B cell (primary cell): ENCODE measurements around the gene PPARG. TPM values are rescaled to one million over a fixed set of nuclear protein-coding genes. Genes with fewer than 3 reads are reported as not detected.

Experiments
- ATAC-seq: fragments of 200-7000 bp; cut with Tn5 transposase; one replicate; pipeline ENCODE4 v1.10.0; 2021; ENCODE audit warnings: low read depth, mild to moderate bottlenecking, moderate number of reproducible peaks, moderate library complexity
- CTCF ChIA-PET: fragments of 350-600 bp; sonication (Branson Sonifier 250); formaldehyde crosslinking; loops from one replicate; lab custom pipeline; 2021; ENCODE audit warnings: antibody characterized with exemption, inconsistent platforms; lab: Charles Lee
- POLR2A ChIA-PET: fragments of 350-600 bp; sonication (Branson Sonifier 250); formaldehyde crosslinking; loops from one replicate; lab custom pipeline; 2021; ENCODE audit warnings: antibody characterized with exemption; lab: Charles Lee
- DNase-seq: peaks from one replicate; pipeline ENCODE4 v3.0.0; 2013
- H2AFZ ChIP-seq: 2 replicates; pipeline ENCODE4 v1.6.1; 2012; ENCODE audit warnings: mild to moderate bottlenecking, low read depth, low read length; ENCODE audit not compliant: insufficient read depth, poor library complexity, severe bottlenecking
- H3K27ac ChIP-seq, 2 donors: 1 replicate in 1 of 2; 2 replicates in 1 of 2; pipeline ENCODE4 v1.5.1; 2012 to 2013; ENCODE audit warnings: low read length in 2 of 2, mild to moderate bottlenecking in 2 of 2, moderate library complexity in 1 of 2
- H3K27me3 ChIP-seq, 4 experiments: fragments of 200-600 bp in 1 of 4; sonication (generic) in 1 of 4; replicated peaks in 1 of 4; 1 replicate in 2 of 4; 2 replicates in 2 of 4; pipeline versions ENCODE4 v1.6.1 to v1.7.0; 2013 to 2016; ENCODE audit warnings: low read length in 3 of 4, mild to moderate bottlenecking in 2 of 4, mixed read lengths in 1 of 4, moderate library complexity in 1 of 4; ENCODE audit not compliant: insufficient read depth in 4 of 4, control insufficient read depth in 3 of 4; ENCODE audit errors: control extremely low read depth in 1 of 4
- H3K36me3 ChIP-seq, 2 experiments: replicated peaks in 1 of 2; 1 replicate in 1 of 2; 2 replicates in 1 of 2; pipeline versions ENCODE4 v1.6.1 to v1.7.1; 2013; ENCODE audit warnings: low read length in 1 of 2; ENCODE audit not compliant: insufficient read depth in 2 of 2, control insufficient read depth in 1 of 2; ENCODE audit errors: control extremely low read depth in 1 of 2, extremely low read depth in 1 of 2
- H3K4me1 ChIP-seq, 2 donors: fragments of 200-600 bp in 1 of 2; sonication (generic) in 1 of 2; 1 replicate in 1 of 2; 2 replicates in 1 of 2; pipeline versions ENCODE4 v1.5.1 to v1.6.1; 2013 to 2017; ENCODE audit warnings: low read length in 2 of 2; ENCODE audit not compliant: control insufficient read depth in 2 of 2, insufficient read depth in 2 of 2
- H3K4me2 ChIP-seq: replicated peaks from 2 replicates; pipeline ENCODE3; 2012; ENCODE audit warnings: mild to moderate bottlenecking, low read depth, low read length; ENCODE audit not compliant: poor library complexity, severe bottlenecking
- H3K4me3 ChIP-seq, 5 experiments: fragments of 200-600 bp in 1 of 5; sonication (generic) in 1 of 5; 1 replicate in 3 of 5; 2 replicates in 2 of 5; pipeline versions ENCODE4 v1.5.1 to v1.7.0; 2011 to 2016; ENCODE audit warnings: low read length in 4 of 5, mild to moderate bottlenecking in 4 of 5, low read depth in 2 of 5, control low read depth in 1 of 5, moderate library complexity in 1 of 5; ENCODE audit not compliant: insufficient read depth in 1 of 5; ENCODE audit errors: control extremely low read depth in 1 of 5, extremely low read depth in 1 of 5
- H3K79me2 ChIP-seq: fragments of 200-600 bp; sonication (generic); one replicate; pipeline ENCODE4 v1.6.0; 2016; ENCODE audit warnings: low read length; ENCODE audit not compliant: control insufficient read depth, insufficient read depth
- H3K9ac ChIP-seq: fragments of 200-600 bp; sonication (generic); 2 replicates; pipeline ENCODE4 v1.6.1; 2017; ENCODE audit warnings: mild to moderate bottlenecking, low read length, moderate library complexity
- H3K9me3 ChIP-seq, 3 donors: one replicate each; pipeline versions ENCODE4 v1.6.1 to v1.7.1; 2013; ENCODE audit warnings: low read length in 2 of 3; ENCODE audit not compliant: control insufficient read depth in 2 of 3, insufficient read depth in 1 of 3; ENCODE audit errors: control extremely low read depth in 1 of 3
- H4K20me1 ChIP-seq: 2 replicates; pipeline ENCODE4 v1.6.0; 2012; ENCODE audit warnings: mild to moderate bottlenecking, low read length; ENCODE audit not compliant: insufficient read depth, control insufficient read depth, poor library complexity, severe bottlenecking
- H3K27ac Mint-ChIP-seq: one replicate; pipeline ENCODE4 v1.8.0; 2021; ENCODE audit warnings: mixed read lengths
- H3K27me3 Mint-ChIP-seq: one replicate; pipeline ENCODE4 v1.8.0; 2021; ENCODE audit warnings: mixed read lengths
- H3K4me1 Mint-ChIP-seq: one replicate; pipeline ENCODE4 v1.8.0; 2021; ENCODE audit warnings: mixed read lengths
- H3K4me3 Mint-ChIP-seq: one replicate; pipeline ENCODE4 v1.8.0; 2021; ENCODE audit warnings: mixed read lengths
- H3K9me3 Mint-ChIP-seq: one replicate; pipeline ENCODE4 v1.8.0; 2022; ENCODE audit warnings: mixed read lengths; ENCODE audit not compliant: insufficient read depth
- CTCF ChIP-seq: fragments of 200-600 bp; IDR thresholded peaks from one replicate; pipeline ENCODE4 v1.8.0; 2022; ENCODE audit warnings: antibody characterized with exemption, mild to moderate bottlenecking
- EZH2 ChIP-seq: IDR thresholded peaks from 2 replicates; pipeline ENCODE4 v1.6.1; 2012; ENCODE audit warnings: borderline replicate concordance, low read depth, mild to moderate bottlenecking, moderate library complexity, low read length; ENCODE audit not compliant: insufficient read depth, poor library complexity, severe bottlenecking
- WGBS: methylation state at CpG from one replicate; pipeline ENCODE4 v1.1.5; 2013; ENCODE audit warnings: missing lambda C conversion rate; ENCODE audit not compliant: insufficient coverage; 5-methylcytosine and 5-hydroxymethylcytosine counted together
- intact Hi-C: fragments of 100-400 bp; cut with micrococcal nuclease; formaldehyde crosslinking; loops from one replicate; pipeline ENCODE4 v1.10.0; 2022
- polyA plus RNA-seq: library from polyadenylated mRNA; depleted of rRNA; stranded (reverse); fragments of >200 nt; gene quantifications from 2 replicates; pipeline ENCODE4 v1.2.3, GENCODE V29; 2012
- total RNA-seq, 2 donors: library from RNA; stranded (reverse); fragments of 120-200 nt in 1 of 2; gene quantifications; 1 replicate in 1 of 2; 2 replicates in 1 of 2; pipeline versions ENCODE4 v1.2.3 to v1.2.4, GENCODE V29; 2013 to 2022

PPARG gene
- total and polyA plus RNA-seq, 2 donors (not counting 1 experiment from before 2014, with no cell fraction given): 0.12 to 0.44 TPM

GRCh38 chr3:12345141-12345561, 56.3 kb downstream of the PPARG start:
- Histone ChIP-seq H2AFZ (no peak overlapping the region), H3K27me3 (no peaks in the 10 kb centered on the region), H3K4me2 (no peak overlapping the region), H3K27ac (no peak overlapping the region), H3K79me2 (no peaks in the 10 kb centered on the region), H3K4me1 (no peaks in the 10 kb centered on the region), H4K20me1 (no peaks in the 10 kb centered on the region), H3K4me3 (no peak overlapping the region), H3K9ac (no peak overlapping the region), H3K9me3 (no peaks in the 10 kb centered on the region), H3K36me3 (no peaks in the 10 kb centered on the region)
- CTCF ChIA-PET: no interaction called here
- Mint-ChIP-seq H3K27me3 (peaks cover 19% of the 10 kb centered on the region), H3K4me3 (no peak overlapping the region), H3K9me3 (no peaks in the 10 kb centered on the region), H3K27ac (no peak overlapping the region), H3K4me1 (no peaks in the 10 kb centered on the region)
- TF ChIP-seq EZH2 (no peak), CTCF (no peak)
- WGBS: 92% methylated on average over 2 of the region's 5 CpGs
- intact Hi-C loops: no loop called here
- POLR2A ChIA-PET: no interaction called here
- ATAC-seq (no peak), DNase-seq (no peak)

- TF ChIP-seq CTCF (no peak), EZH2 (no peak)
- Mint-ChIP-seq H3K4me1 (no peaks in the 10 kb centered on the region), H3K27me3 (peaks cover 19% of the 10 kb centered on the region), H3K9me3 (no peaks in the 10 kb centered on the region), H3K4me3 (no peak overlapping the region), H3K27ac (no peak overlapping the region)
- Histone ChIP-seq H3K9me3 (no peaks in the 10 kb centered on the region), H4K20me1 (no peaks in the 10 kb centered on the region), H2AFZ (no peak overlapping the region), H3K79me2 (no peaks in the 10 kb centered on the region), H3K27ac (no peak overlapping the region), H3K9ac (no peak overlapping the region), H3K36me3 (no peaks in the 10 kb centered on the region), H3K4me2 (no peak overlapping the region), H3K4me1 (no peaks in the 10 kb centered on the region), H3K4me3 (no peak overlapping the region), H3K27me3 (no peaks in the 10 kb centered on the region)
- CTCF ChIA-PET: no interaction called here
- POLR2A ChIA-PET: no interaction called here
- no peak for ATAC-seq
- DNase-seq: no peak
- 100% methylated on average over 5 of the region's 8 CpGs for WGBS
- intact Hi-C loops: no loop called here
Measured at GRCh38 chr3:12345584-12346494, 57.0 kb downstream of the PPARG start.
